ENCODE results near the gene KLRC4. TPM values are rescaled to one million over a fixed set of nuclear protein-coding genes. Genes with fewer than 3 reads are reported as not detected.
"Not testable (repeated sequence)": the region's sequence is repeated elsewhere in the genome, so short reads cannot be mapped to it uniquely, and the experiment has no call there.

The KLRC4 gene
- total and polyA plus RNA-seq, 4 donors: 0.17 to 1.3 (median 0.32) TPM

DNA sequence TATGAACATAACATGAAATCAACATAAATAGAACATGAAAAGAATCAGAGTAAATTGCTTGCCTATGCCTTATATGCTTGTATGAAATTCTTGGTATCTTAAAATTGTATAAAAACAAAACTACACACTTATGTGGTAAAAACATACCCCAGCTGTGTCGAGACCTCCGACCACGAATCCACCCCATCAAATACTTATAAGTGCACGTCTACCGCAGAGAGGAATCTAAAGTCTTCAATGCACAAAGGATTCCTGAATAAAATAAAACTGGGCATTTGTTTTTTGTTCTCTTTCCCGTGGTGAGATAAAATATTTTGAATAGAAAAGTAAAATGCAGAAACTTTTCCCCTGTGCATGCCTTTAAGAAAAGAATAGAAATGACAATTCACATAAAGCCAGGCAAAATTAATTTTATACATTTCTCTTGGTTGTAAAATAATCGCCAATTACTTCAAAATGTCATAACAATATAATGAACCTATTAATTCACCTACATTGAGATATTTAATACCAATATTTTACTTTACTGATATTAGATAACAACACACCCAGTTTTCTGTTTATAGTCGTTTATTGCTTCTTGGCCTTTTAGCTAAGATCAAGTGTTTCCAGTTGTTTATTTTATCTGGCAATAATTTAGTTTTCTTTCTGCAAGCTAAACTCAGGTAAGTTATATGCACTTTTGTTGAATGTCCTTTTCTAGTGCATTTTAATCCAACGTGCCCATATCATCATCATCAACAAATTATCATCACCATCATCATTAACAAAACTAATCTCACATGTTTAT is 20.7 kb downstream of the KLRC4 start:
- peak overlapping the region in 1 of 2 donors; percentile 20 for H3K9ac ChIP-seq (ENCODE audit: low read depth in 1 of 2, low read length in 2 of 2)
- H3K36me3 ChIP-seq (ENCODE audit: control insufficient read depth in 4 of 4, insufficient read depth in 3 of 4, low read depth in 1 of 4, low read length in 3 of 4): no peaks in the 10 kb centered on the region
- TF ChIP-seq TAF1 (conservative IDR thresholded peaks at IDR 0.05) (no peak), JUND (IDR thresholded peaks at IDR 0.05) (no peak), GABPA (IDR thresholded peaks at IDR 0.05 in 1 of 2, conservative IDR thresholded peaks at IDR 0.05 in 1 of 2) (no peak), NR2F2 (IDR thresholded peaks at IDR 0.05) (no peak)
- peaks cover 0 to 2% (median 0%) of the 10 kb centered on the region in 4 donors for H3K9me3 ChIP-seq (ENCODE audit: control insufficient read depth in 4 of 4, low read length in 3 of 4)
- H3K27me3 ChIP-seq (ENCODE audit: control insufficient read depth in 4 of 4, insufficient read depth in 4 of 4, low read length in 3 of 4): peaks cover 0 to 2% (median 0%) of the 10 kb centered on the region in 4 donors
- no peak overlapping the region for H3K4me3 ChIP-seq (ENCODE audit: low read depth in 1 of 3, low read length in 3 of 3)
- no peaks in the 10 kb centered on the region for H3K4me1 ChIP-seq (ENCODE audit: control insufficient read depth in 4 of 4, insufficient read depth in 4 of 4, low read length in 3 of 4)
- no peak overlapping the region for H3K27ac ChIP-seq (ENCODE audit: low read depth in 1 of 2, low read length in 2 of 2)
- no peak for DNase-seq (ENCODE audit: low spot score)
- 77% methylated on average over 9 of the region's 9 CpGs for WGBS

DNA sequence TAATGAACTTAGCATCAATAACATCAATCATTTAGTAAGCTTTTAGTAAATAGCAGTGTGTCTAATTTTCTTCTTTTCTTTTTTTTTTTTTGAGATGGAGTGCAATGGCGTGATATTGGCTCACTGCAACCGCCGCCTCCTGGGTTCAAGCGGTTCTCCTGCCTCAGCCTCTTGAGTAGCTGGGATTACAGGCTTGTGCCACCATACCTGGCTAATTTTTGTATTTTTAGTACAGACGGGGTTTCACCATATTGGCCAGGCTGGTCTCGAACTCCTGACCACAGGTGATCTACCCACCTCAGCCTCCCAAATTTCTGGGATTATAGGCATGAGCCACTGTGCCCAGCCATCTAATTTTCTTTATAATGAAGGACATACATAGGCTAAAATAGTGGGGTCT is 22.1 kb downstream of the KLRC4 start:
- H3K36me3 ChIP-seq (ENCODE audit: control insufficient read depth in 4 of 4, insufficient read depth in 3 of 4, low read depth in 1 of 4, low read length in 3 of 4); H3K27ac ChIP-seq (ENCODE audit: low read depth in 1 of 2, low read length in 2 of 2); H3K4me1 ChIP-seq (ENCODE audit: control insufficient read depth in 4 of 4, insufficient read depth in 4 of 4, low read length in 3 of 4); H3K9me3 ChIP-seq (ENCODE audit: control insufficient read depth in 4 of 4, low read length in 3 of 4); H3K9ac ChIP-seq (ENCODE audit: low read depth in 1 of 2, low read length in 2 of 2); DNase-seq (ENCODE audit: low spot score); H3K4me3 ChIP-seq (ENCODE audit: low read depth in 1 of 3, low read length in 3 of 3); H3K27me3 ChIP-seq (ENCODE audit: control insufficient read depth in 4 of 4, insufficient read depth in 4 of 4, low read length in 3 of 4): not testable (repeated sequence)
- WGBS: 89% methylated on average over 6 of the region's 6 CpGs

- TF ChIP-seq CTCF (IDR thresholded peaks at IDR 0.05; ENCODE audit: low read depth, low read length, missing input control) (no peak), HNF4G (IDR thresholded peaks at IDR 0.05) (no peak), EGR1 (IDR thresholded peaks at IDR 0.05; ENCODE audit: low read depth in 2 of 2) (no peak), RAD21 (IDR thresholded peaks at IDR 0.05) (no peak)
- TF ChIP-seq, protein P1, sequence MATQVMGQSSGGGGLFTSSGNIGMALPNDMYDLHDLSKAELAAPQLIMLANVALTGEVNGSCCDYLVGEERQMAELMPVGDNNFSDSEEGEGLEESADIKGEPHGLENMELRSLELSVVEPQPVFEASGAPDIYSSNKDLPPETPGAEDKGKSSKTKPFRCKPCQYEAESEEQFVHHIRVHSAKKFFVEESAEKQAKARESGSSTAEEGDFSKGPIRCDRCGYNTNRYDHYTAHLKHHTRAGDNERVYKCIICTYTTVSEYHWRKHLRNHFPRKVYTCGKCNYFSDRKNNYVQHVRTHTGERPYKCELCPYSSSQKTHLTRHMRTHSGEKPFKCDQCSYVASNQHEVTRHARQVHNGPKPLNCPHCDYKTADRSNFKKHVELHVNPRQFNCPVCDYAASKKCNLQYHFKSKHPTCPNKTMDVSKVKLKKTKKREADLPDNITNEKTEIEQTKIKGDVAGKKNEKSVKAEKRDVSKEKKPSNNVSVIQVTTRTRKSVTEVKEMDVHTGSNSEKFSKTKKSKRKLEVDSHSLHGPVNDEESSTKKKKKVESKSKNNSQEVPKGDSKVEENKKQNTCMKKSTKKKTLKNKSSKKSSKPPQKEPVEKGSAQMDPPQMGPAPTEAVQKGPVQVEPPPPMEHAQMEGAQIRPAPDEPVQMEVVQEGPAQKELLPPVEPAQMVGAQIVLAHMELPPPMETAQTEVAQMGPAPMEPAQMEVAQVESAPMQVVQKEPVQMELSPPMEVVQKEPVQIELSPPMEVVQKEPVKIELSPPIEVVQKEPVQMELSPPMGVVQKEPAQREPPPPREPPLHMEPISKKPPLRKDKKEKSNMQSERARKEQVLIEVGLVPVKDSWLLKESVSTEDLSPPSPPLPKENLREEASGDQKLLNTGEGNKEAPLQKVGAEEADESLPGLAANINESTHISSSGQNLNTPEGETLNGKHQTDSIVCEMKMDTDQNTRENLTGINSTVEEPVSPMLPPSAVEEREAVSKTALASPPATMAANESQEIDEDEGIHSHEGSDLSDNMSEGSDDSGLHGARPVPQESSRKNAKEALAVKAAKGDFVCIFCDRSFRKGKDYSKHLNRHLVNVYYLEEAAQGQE (IDR thresholded peaks at IDR 0.05): no peak
- Histone ChIP-seq H3K27me3 (ENCODE audit: control insufficient read depth in 4 of 4, insufficient read depth in 4 of 4, low read length in 3 of 4) (peaks cover 0 to under 1% (median 0%) of the 10 kb centered on the region in 4 donors), H3K27ac (ENCODE audit: low read depth in 1 of 2, low read length in 2 of 2) (no peak overlapping the region), H3K36me3 (ENCODE audit: control insufficient read depth in 4 of 4, insufficient read depth in 3 of 4, low read depth in 1 of 4, low read length in 3 of 4) (no peaks in the 10 kb centered on the region), H3K9me3 (ENCODE audit: control insufficient read depth in 4 of 4, low read length in 3 of 4) (peaks cover 0 to 2% (median 0%) of the 10 kb centered on the region in 4 donors), H3K9ac (ENCODE audit: low read depth in 1 of 2, low read length in 2 of 2) (no peak overlapping the region), H3K4me3 (ENCODE audit: low read depth in 1 of 3, low read length in 3 of 3) (no peak overlapping the region), H3K4me1 (ENCODE audit: control insufficient read depth in 4 of 4, insufficient read depth in 4 of 4, low read length in 3 of 4) (no peaks in the 10 kb centered on the region)
- 47% methylated on average over 1 of the region's 1 CpG for WGBS
- no peak for DNase-seq (ENCODE audit: low spot score)
Observed at GRCh38 chr12:10386857-10387256, 22.7 kb downstream of the KLRC4 start.

Measured in liver (tissue), 9 donors.